GM12878 (cell line): Measurements from ENCODE around the gene DRC1. TPM values are rescaled to one million over a fixed set of nuclear protein-coding genes. Genes with fewer than 3 reads are reported as not detected.

ENCODE experiments used
- ATAC-seq: fragments of 200-7000 bp; cut with Tn5 transposase; 3 replicates; pipeline ENCODE4 v1.9.1; 2020; ENCODE audit warnings: mild to moderate bottlenecking, moderate library complexity
- BruUV-seq: library from RNA; stranded (reverse); fragments of 400-500 nt; replicated peaks from 2 replicates; lab custom pipeline; 2021; lab: Mats Ljungman, UMichigan
- CTCF ChIA-PET: fragments of 300-600 bp; sonication (Branson Sonifier 250); formaldehyde crosslinking; extraction: SDS; loops from one replicate; lab custom pipeline; 2021; ENCODE audit warnings: inconsistent platforms; lab: Yijun Ruan, JAX
- POLR2A ChIA-PET: fragments of 350-600 bp; formaldehyde crosslinking; extraction: SDS; loops from one replicate; lab custom pipeline; 2021; ENCODE audit warnings: inconsistent platforms; lab: Charles Lee
- RAD21 ChIA-PET: fragments of 300-600 bp; sonication (Branson Sonifier 250); formaldehyde crosslinking; loops from one replicate; lab custom pipeline; 2023; ENCODE audit warnings: antibody characterized with exemption; ENCODE audit not compliant: unreplicated experiment; lab: Charles Lee
- SMC1A ChIA-PET: fragments of 300-600 bp; sonication (Branson Sonifier 250); formaldehyde crosslinking; loops from one replicate; lab custom pipeline; 2023; ENCODE audit not compliant: unreplicated experiment, uncharacterized antibody; lab: Charles Lee
- DNase-seq: peaks from one replicate; pipeline ENCODE4 v3.0.0-alpha.2; 2011; ENCODE audit warnings: low read depth, low spot score
- FAIRE-seq: peaks from 3 replicates; lab custom pipeline; 2011; peaks lifted over from hg19 to GRCh38; lab: Jason Lieb, UNC
- H2AFZ ChIP-seq: 2 replicates; pipeline ENCODE4 v1.6.0; 2011; ENCODE audit warnings: low read depth, low read length, control low read depth; ENCODE audit not compliant: control insufficient read depth
- H3K27ac ChIP-seq: 2 replicates; pipeline ENCODE4 v1.5.1; 2011; ENCODE audit warnings: control low read depth; ENCODE audit not compliant: control insufficient read depth, insufficient read depth
- H3K27me3 ChIP-seq, 2 experiments: replicated peaks in 1 of 2; 2 replicates each; pipeline versions ENCODE4 v1.6.0 to v1.6.1; 2011; ENCODE audit warnings: low read length in 1 of 2; ENCODE audit not compliant: control insufficient read depth in 2 of 2, insufficient read depth in 2 of 2
- H3K36me3 ChIP-seq, 2 experiments: 2 replicates each; pipeline ENCODE4 v1.5.1; 2011; ENCODE audit warnings: low read length in 1 of 2; ENCODE audit not compliant: control insufficient read depth in 2 of 2, insufficient read depth in 2 of 2
- H3K4me1 ChIP-seq: 2 replicates; pipeline ENCODE4 v1.6.1; 2011; ENCODE audit warnings: mild to moderate bottlenecking, low read length, moderate library complexity, mixed read lengths; ENCODE audit not compliant: control insufficient read depth, insufficient read depth
- H3K4me2 ChIP-seq: 2 replicates; pipeline ENCODE4 v1.6.0; 2011; ENCODE audit warnings: control low read depth; ENCODE audit not compliant: control insufficient read depth, insufficient read depth
- H3K4me3 ChIP-seq: fragments of 200-600 bp; sonication (generic); 2 replicates; pipeline ENCODE4 v1.5.1; 2016
- H3K79me2 ChIP-seq: 2 replicates; pipeline ENCODE4 v1.6.0; 2011; ENCODE audit warnings: low read length; ENCODE audit not compliant: control insufficient read depth, insufficient read depth
- H3K9ac ChIP-seq: 2 replicates; pipeline ENCODE4 v1.8.0; 2011; ENCODE audit warnings: low read length, control low read depth, mixed read lengths; ENCODE audit not compliant: control insufficient read depth, insufficient read depth
- H3K9me3 ChIP-seq: replicated peaks from 3 replicates; pipeline ENCODE4 v1.5.1; 2011; ENCODE audit warnings: mild to moderate bottlenecking, low read length; ENCODE audit not compliant: control insufficient read depth, insufficient read depth
- H4K20me1 ChIP-seq: 2 replicates; pipeline ENCODE4 v1.6.0; 2011; ENCODE audit not compliant: control insufficient read depth, insufficient read depth
- IKZF1 ChIP-seq: fragments of 450-650 bp; conservative IDR thresholded peaks from 2 replicates; pipeline ENCODE4 v1.6.1; 2017; ENCODE audit warnings: antibody characterized with exemption, mild to moderate bottlenecking
- JUNB ChIP-seq: IDR thresholded peaks from 2 replicates; pipeline ENCODE4 v1.6.1; 2016; ENCODE audit warnings: antibody characterized with exemption, mild to moderate bottlenecking
- NBN ChIP-seq: fragments of 450-650 bp; IDR thresholded peaks from 2 replicates; pipeline ENCODE4 v1.6.1; 2016
- NFYA ChIP-seq: IDR thresholded peaks from 2 replicates; pipeline ENCODE4 v1.6.1; 2011; ENCODE audit warnings: low read depth, mild to moderate bottlenecking, low read length, improper control_type of control experiment, borderline replicate concordance
- POU2F2 ChIP-seq: IDR thresholded peaks from 3 replicates; pipeline ENCODE4 v1.6.1; 2011; ENCODE audit warnings: low read depth, mild to moderate bottlenecking, low read length, borderline replicate concordance
- RELA ChIP-seq: fragments of 450-650 bp; IDR thresholded peaks from 2 replicates; pipeline ENCODE4 v1.8.0; 2014; ENCODE audit warnings: borderline replicate concordance; ENCODE audit not compliant: partially characterized antibody
- SMAD5 ChIP-seq: IDR thresholded peaks from 2 replicates; pipeline ENCODE4 v1.6.1; 2016; ENCODE audit warnings: antibody characterized with exemption, low read depth
- SMARCA5 ChIP-seq: fragments of 450-650 bp; IDR thresholded peaks from 2 replicates; pipeline ENCODE4 v1.6.1; 2017; ENCODE audit warnings: mild to moderate bottlenecking
- SRF ChIP-seq, 2 experiments: IDR thresholded peaks; 2 replicates each; pipeline ENCODE4 v1.6.1; 2011; ENCODE audit warnings: low read depth in 2 of 2, low read length in 2 of 2, mild to moderate bottlenecking in 1 of 2, moderate library complexity in 1 of 2
- ZNF207 ChIP-seq: fragments of 450-650 bp; IDR thresholded peaks from 2 replicates; pipeline ENCODE4 v1.6.1; 2014; ENCODE audit warnings: antibody characterized with exemption, mild to moderate bottlenecking, borderline replicate concordance
- WGBS: methylation state at CpG from one replicate; pipeline ENCODE4 v1.1.6; 2016; ENCODE audit warnings: low lambda C conversion rate; ENCODE audit not compliant: insufficient replicate concordance, insufficient coverage; ENCODE audit errors: missing lambda C conversion rate; 5-methylcytosine and 5-hydroxymethylcytosine counted together
- in situ Hi-C: fragments of 300-500 bp; cut with MboI; formaldehyde crosslinking; loops from 9 replicates; pipeline ENCODE4 v1.14.3; 2018; ENCODE audit warnings: mixed read lengths
- intact Hi-C: fragments of 100-400 bp; cut with micrococcal nuclease; formaldehyde crosslinking; loops from one replicate; pipeline ENCODE4 v1.14.2; 2022; ENCODE audit not compliant: unreplicated experiment
- polyA plus RNA-seq, 11 experiments: library from polyadenylated mRNA; depleted of rRNA in 4 of 11; unstranded in 6 of 11; stranded (reverse) in 5 of 11; fragments of >200 nt; fragmentation: Nextera tagmentation in 4 of 11; fragmentation: Illumina TruSeq in 1 of 11; extraction: Ambion mirVana in 4 of 11; extraction: Trizol in 1 of 11; gene quantifications; 1 replicate in 1 of 11; 2 replicates in 10 of 11; pipeline versions ENCODE4 v1.2.1 to v1.2.3, GENCODE V29; 2011 to 2016; ENCODE audit warnings: inconsistent platforms in 2 of 11, missing spikeins in 2 of 11, low read depth in 1 of 11
- total RNA-seq, 4 experiments: library from RNA; depleted of rRNA in 3 of 4; stranded (reverse); fragments of >200 nt in 3 of 4; fragmentation: Illumina TruSeq in 1 of 4; extraction: Trizol in 1 of 4; gene quantifications; 2 replicates each; pipeline versions ENCODE4 v1.2.1 to v1.2.3, GENCODE V29; 2013 to 2021
- TF ChIP-seq, protein P1 (sequence below): IDR thresholded peaks from 2 replicates; pipeline ENCODE4 v1.6.1; 2011; ENCODE audit warnings: borderline replicate concordance, low read depth, mild to moderate bottlenecking, moderate library complexity, mixed read lengths, low read length; ENCODE audit not compliant: insufficient read depth; ENCODE audit errors: extremely low read length
- TF ChIP-seq, protein P2 (sequence below): fragments of 450-650 bp; IDR thresholded peaks from 2 replicates; pipeline ENCODE4 v1.6.1; 2017; ENCODE audit warnings: low read depth, mild to moderate bottlenecking, moderate library complexity
- TF ChIP-seq, protein P3 (sequence below): IDR thresholded peaks from 2 replicates; pipeline ENCODE4 v1.6.1; 2012; ENCODE audit warnings: low read depth, low read length, improper control_type of control experiment
- TF ChIP-seq, protein P4 (sequence below): IDR thresholded peaks from 2 replicates; pipeline ENCODE4 v1.6.1; 2011; ENCODE audit warnings: low read depth, low read length, improper control_type of control experiment, borderline replicate concordance

The DRC1 gene
- total and polyA plus RNA-seq, 10 of the 15 experiments (the other 5 are each of a cell fraction or from before 2014, with no cell fraction given) = 0.03 TPM; not detected in 9

DNA sequence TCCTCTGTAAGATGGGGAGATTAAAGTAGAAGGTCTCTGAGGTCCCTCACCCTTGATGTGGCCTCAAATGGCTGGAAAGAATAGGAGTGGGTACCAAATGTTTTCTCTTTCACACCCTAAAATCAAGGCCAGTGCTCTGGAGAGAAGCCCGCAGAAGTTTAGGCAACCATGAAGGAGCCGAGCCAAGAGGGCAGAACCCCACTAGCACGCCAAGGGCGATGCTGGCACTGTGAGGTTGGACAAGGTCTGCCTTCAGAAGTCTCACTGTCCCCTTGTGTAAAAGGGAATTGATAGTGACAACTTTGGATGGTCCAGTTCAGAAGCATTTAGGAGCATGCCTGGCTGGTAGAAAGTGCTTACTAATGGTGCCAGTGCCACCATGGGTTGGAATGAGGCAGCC is 92.5 kb downstream of the DRC1 start:
- ATAC-seq (no peak), DNase-seq (no peak), FAIRE-seq (no peak)
- no peak overlapping the region for H2AFZ ChIP-seq
- H4K20me1 ChIP-seq = no peaks in the 10 kb centered on the region
- H3K36me3 ChIP-seq = no peaks in the 10 kb centered on the region
- peaks cover 15% of the 10 kb centered on the region for H3K4me1 ChIP-seq
- no peak overlapping the region for H3K9ac ChIP-seq
- no peaks in the 10 kb centered on the region for H3K79me2 ChIP-seq
- intact Hi-C loops (no loop called here), in situ Hi-C loops (no loop called here)
- SMC1A ChIA-PET = no interaction called here
- CTCF ChIA-PET = no interaction called here
- 95% methylated on average over 4 of the region's 4 CpGs for WGBS
- no peak overlapping the region for H3K27ac ChIP-seq
- no peaks in the 10 kb centered on the region for H3K9me3 ChIP-seq
- RAD21 ChIA-PET = no interaction called here
- peaks cover 0 to under 1% of the 10 kb centered on the region in 2 experiments; a peak in 2 of 4 replicates for H3K27me3 ChIP-seq
- no peak overlapping the region for H3K4me3 ChIP-seq
- POLR2A ChIA-PET = no interaction called here
- H3K4me2 ChIP-seq = no peak overlapping the region
- TF ChIP-seq SMAD5 (no peak), POU2F2 (no peak), ZNF207 (no peak), IKZF1 (no peak), NFYA (no peak), JUNB (no peak), RELA (no peak), NBN (no peak), SMARCA5 (no peak), SRF (IDR thresholded peaks at IDR 0.05; ENCODE audit: low read depth in 2 of 2, low read length in 2 of 2) (no peak)
- TF ChIP-seq, protein P1, sequence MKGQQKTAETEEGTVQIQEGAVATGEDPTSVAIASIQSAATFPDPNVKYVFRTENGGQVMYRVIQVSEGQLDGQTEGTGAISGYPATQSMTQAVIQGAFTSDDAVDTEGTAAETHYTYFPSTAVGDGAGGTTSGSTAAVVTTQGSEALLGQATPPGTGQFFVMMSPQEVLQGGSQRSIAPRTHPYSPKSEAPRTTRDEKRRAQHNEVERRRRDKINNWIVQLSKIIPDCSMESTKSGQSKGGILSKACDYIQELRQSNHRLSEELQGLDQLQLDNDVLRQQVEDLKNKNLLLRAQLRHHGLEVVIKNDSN = no peak
- TF ChIP-seq, protein P2, sequence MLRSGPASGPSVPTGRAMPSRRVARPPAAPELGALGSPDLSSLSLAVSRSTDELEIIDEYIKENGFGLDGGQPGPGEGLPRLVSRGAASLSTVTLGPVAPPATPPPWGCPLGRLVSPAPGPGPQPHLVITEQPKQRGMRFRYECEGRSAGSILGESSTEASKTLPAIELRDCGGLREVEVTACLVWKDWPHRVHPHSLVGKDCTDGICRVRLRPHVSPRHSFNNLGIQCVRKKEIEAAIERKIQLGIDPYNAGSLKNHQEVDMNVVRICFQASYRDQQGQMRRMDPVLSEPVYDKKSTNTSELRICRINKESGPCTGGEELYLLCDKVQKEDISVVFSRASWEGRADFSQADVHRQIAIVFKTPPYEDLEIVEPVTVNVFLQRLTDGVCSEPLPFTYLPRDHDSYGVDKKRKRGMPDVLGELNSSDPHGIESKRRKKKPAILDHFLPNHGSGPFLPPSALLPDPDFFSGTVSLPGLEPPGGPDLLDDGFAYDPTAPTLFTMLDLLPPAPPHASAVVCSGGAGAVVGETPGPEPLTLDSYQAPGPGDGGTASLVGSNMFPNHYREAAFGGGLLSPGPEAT = no peak
- TF ChIP-seq, protein P3, sequence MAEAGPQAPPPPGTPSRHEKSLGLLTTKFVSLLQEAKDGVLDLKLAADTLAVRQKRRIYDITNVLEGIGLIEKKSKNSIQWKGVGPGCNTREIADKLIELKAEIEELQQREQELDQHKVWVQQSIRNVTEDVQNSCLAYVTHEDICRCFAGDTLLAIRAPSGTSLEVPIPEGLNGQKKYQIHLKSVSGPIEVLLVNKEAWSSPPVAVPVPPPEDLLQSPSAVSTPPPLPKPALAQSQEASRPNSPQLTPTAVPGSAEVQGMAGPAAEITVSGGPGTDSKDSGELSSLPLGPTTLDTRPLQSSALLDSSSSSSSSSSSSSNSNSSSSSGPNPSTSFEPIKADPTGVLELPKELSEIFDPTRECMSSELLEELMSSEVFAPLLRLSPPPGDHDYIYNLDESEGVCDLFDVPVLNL = no peak
- TF ChIP-seq, protein P4, sequence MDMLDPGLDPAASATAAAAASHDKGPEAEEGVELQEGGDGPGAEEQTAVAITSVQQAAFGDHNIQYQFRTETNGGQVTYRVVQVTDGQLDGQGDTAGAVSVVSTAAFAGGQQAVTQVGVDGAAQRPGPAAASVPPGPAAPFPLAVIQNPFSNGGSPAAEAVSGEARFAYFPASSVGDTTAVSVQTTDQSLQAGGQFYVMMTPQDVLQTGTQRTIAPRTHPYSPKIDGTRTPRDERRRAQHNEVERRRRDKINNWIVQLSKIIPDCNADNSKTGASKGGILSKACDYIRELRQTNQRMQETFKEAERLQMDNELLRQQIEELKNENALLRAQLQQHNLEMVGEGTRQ = no peak
- no TSS peak for BruUV-seq
